Measurements from ENCODE around the gene TOR3A. TPM values are rescaled to one million over a fixed set of nuclear protein-coding genes. Genes with fewer than 3 reads are reported as not detected.

TOR3A gene
- total and polyA plus RNA-seq, 2 donors (not counting 3 experiments of a cell fraction or from before 2014, with no cell fraction given) = 14.9 to 16.7 TPM

- Histone ChIP-seq H3K79me2 (ENCODE audit: control insufficient read depth, insufficient read depth, low read length) (peaks cover 2% of the 10 kb centered on the region), H2AFZ (ENCODE audit: low read depth, low read length) (no peak overlapping the region), H3K36me3 (ENCODE audit: control insufficient read depth in 2 of 2, extremely low read depth in 1 of 2, insufficient read depth in 2 of 2, low read length in 2 of 2) (no peaks in the 10 kb centered on the region), H3K4me1 (ENCODE audit: control insufficient read depth, extremely low read depth, insufficient read depth, low read length) (no peaks in the 10 kb centered on the region), H3K4me3 (replicated peaks in 1 of 3; ENCODE audit: insufficient read depth in 1 of 3, low read depth in 1 of 3, low read length in 3 of 3) (no peak overlapping the region), H3K9me3 (replicated peaks; ENCODE audit: control insufficient read depth, insufficient read depth, low read length) (no peaks in the 10 kb centered on the region), H3K4me2 (ENCODE audit: insufficient read depth, low read length) (no peak overlapping the region), H3K27me3 (ENCODE audit: control insufficient read depth in 2 of 2, insufficient read depth in 2 of 2, low read length in 2 of 2) (no peaks in the 10 kb centered on the region), H3K9me1 (replicated peaks; ENCODE audit: control insufficient read depth, extremely low read depth, insufficient read depth, low read length) (no peaks in the 10 kb centered on the region), H3K9ac (replicated peaks; ENCODE audit: extremely low read depth, insufficient read depth, low read length) (no peak overlapping the region), H4K20me1 (replicated peaks; ENCODE audit: control insufficient read depth, extremely low read depth, insufficient read depth, low read length) (no peaks in the 10 kb centered on the region), H3K27ac (ENCODE audit: insufficient read depth, low read depth, low read length) (no peak overlapping the region)
- no peak for TF ChIP-seq MYC (IDR thresholded peaks at IDR 0.05; ENCODE audit: low read depth, low read length)
- TF ChIP-seq EZH2 (IDR thresholded peaks at IDR 0.05; ENCODE audit: borderline replicate concordance, low read depth, low read length, severe bottlenecking) = no peak
- DNase-seq (ENCODE audit: low read depth, low spot score) = no peak
- BruUV-seq (replicated peaks) = no TSS peak
- no peak for FAIRE-seq
- POLR2A ChIA-PET = no interaction called here
- intact Hi-C loops (cut with micrococcal nuclease) (no loop called here), dilution Hi-C loops (cut with MboI; ENCODE audit: extremely low pct_ligation_motif_present, low sequenced_read_pairs) (no loop called here)
- CTCF ChIA-PET = no interaction called here
These were observed 34.8 kb upstream of the TOR3A start for GRCh38 chr1:179046808-179047635.

- Histone ChIP-seq H3K9me3 (replicated peaks; ENCODE audit: control insufficient read depth, insufficient read depth, low read length) (no peaks in the 10 kb centered on the region), H3K4me1 (ENCODE audit: control insufficient read depth, extremely low read depth, insufficient read depth, low read length) (no peaks in the 10 kb centered on the region), H2AFZ (ENCODE audit: low read depth, low read length) (no peak overlapping the region), H3K4me2 (ENCODE audit: insufficient read depth, low read length) (no peak overlapping the region), H3K27ac (ENCODE audit: insufficient read depth, low read depth, low read length) (no peak overlapping the region), H3K27me3 (ENCODE audit: control insufficient read depth in 2 of 2, insufficient read depth in 2 of 2, low read length in 2 of 2) (no peaks in the 10 kb centered on the region), H3K79me2 (ENCODE audit: control insufficient read depth, insufficient read depth, low read length) (peaks cover 2% of the 10 kb centered on the region), H3K4me3 (replicated peaks in 1 of 3; ENCODE audit: insufficient read depth in 1 of 3, low read depth in 1 of 3, low read length in 3 of 3) (no peak overlapping the region), H3K9ac (replicated peaks; ENCODE audit: extremely low read depth, insufficient read depth, low read length) (no peak overlapping the region), H4K20me1 (replicated peaks; ENCODE audit: control insufficient read depth, extremely low read depth, insufficient read depth, low read length) (no peaks in the 10 kb centered on the region), H3K9me1 (replicated peaks; ENCODE audit: control insufficient read depth, extremely low read depth, insufficient read depth, low read length) (no peaks in the 10 kb centered on the region), H3K36me3 (ENCODE audit: control insufficient read depth in 2 of 2, extremely low read depth in 1 of 2, insufficient read depth in 2 of 2, low read length in 2 of 2) (no peaks in the 10 kb centered on the region)
- FAIRE-seq = no peak
- dilution Hi-C loops (cut with MboI; ENCODE audit: extremely low pct_ligation_motif_present, low sequenced_read_pairs) = no loop called here
- TF ChIP-seq MAX (IDR thresholded peaks at IDR 0.05; ENCODE audit: insufficient read depth, insufficient read length) (no peak), JUN (IDR thresholded peaks at IDR 0.05; ENCODE audit: borderline replicate concordance, insufficient read depth, insufficient read length, low read depth) (no peak), EZH2 (IDR thresholded peaks at IDR 0.05; ENCODE audit: borderline replicate concordance, low read depth, low read length, severe bottlenecking) (no peak), POLR2AphosphoS5 (IDR thresholded peaks at IDR 0.05; ENCODE audit: insufficient read depth, low read depth, low read length) (no peak), CTCF (IDR thresholded peaks at IDR 0.05; ENCODE audit: extremely low read depth in 1 of 2, insufficient read depth in 1 of 2, low read depth in 1 of 2, low read length in 2 of 2) (no peak), GATA2 (IDR thresholded peaks at IDR 0.05; ENCODE audit: insufficient read depth, insufficient read length, low read depth, low read length) (no peak), POLR2A (IDR thresholded peaks at IDR 0.05; ENCODE audit: low read depth, low read length) (no peak), FOS (IDR thresholded peaks at IDR 0.05; ENCODE audit: borderline replicate concordance, insufficient read depth, low read length) (no peak), MYC (IDR thresholded peaks at IDR 0.05; ENCODE audit: low read depth, low read length) (no peak)
- intact Hi-C loops (cut with micrococcal nuclease) = no loop called here
- DNase-seq (ENCODE audit: low read depth, low spot score) = no peak
- ChIA-PET CTCF (no interaction called here), POLR2A (no interaction called here)
- BruUV-seq (replicated peaks) = no TSS peak
These were observed 34.3 kb upstream of the TOR3A start for GRCh38 chr1:179047636-179047997.
